Activated naive CD4-positive, alpha-beta T cell (primary cell): ENCODE data around the gene ANHX.
A peak's percentile ranks its signal among the peaks of the same experiment; 100 is the strongest.

Source experiments
- DNase-seq, 4 experiments: peaks; one replicate each; lab custom pipeline; 2025; lab: John Stamatoyannopoulos, UW

ANHX gene

GRCh38 chr12:133202493-133203343 is 33.0 kb downstream of the ANHX start:
- no peak for DNase-seq

GRCh38 chr12:133201888-133202287 is 33.8 kb downstream of the ANHX start:
- no peak for DNase-seq

GRCh38 chr12:133192847-133193246 is 42.8 kb downstream of the ANHX start:
- no peak for DNase-seq

GRCh38 chr12:133190176-133190575 is 45.5 kb downstream of the ANHX start:
- no peak for DNase-seq

GRCh38 chr12:133181238-133181959 is 54.3 kb downstream of the ANHX start, which contains the start of gene ZNF268:
Gene ZNF268, plus strand, starts transcription at chr12:133181495. Its CDS starts 503 bp downstream, at chr12:133181998.
- DNase-seq, result peak; percentile 72 to 83 (median 78)

GRCh38 chr12:133180669-133181068 is 55.0 kb downstream of the ANHX start:
- DNase-seq, result no peak

GRCh38 chr12:133174901-133175300 is 60.8 kb downstream of the ANHX start:
- DNase-seq, result no peak

- no peak for DNase-seq
Measured at GRCh38 chr12:133172491-133172890, 63.2 kb downstream of the ANHX start.
